Measurements from ENCODE around the gene HEPHL1.

DNA sequence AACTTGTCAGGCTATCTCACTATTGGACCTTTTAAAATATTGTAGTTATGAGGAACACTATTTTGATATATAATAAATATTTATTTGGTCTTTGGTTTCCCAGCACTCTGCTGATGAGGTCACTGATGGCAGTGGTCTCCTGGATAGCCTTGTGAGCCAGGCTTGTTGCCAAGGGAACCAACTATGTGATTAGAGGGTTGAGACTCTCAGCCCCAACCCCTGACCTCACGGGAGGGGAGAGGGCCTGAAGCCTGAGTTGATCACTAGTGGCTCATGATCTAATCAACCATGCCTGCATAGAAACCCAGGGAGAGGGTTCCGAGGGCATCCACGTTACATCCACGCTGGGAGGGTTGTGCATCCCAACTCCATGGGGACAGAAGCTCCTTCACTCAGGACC is 118.3 kb downstream of the HEPHL1 start:
- no peak for TF ChIP-seq CTCF (IDR thresholded peaks at IDR 0.05; ENCODE audit: low read length)
- no peak for TF ChIP-seq EZH2 (IDR thresholded peaks at IDR 0.05; ENCODE audit: borderline replicate concordance, low read length)

Data from OCI-LY1 (cell line).